GM18519 (cell line): Measurements from ENCODE around the gene DZIP3.
"Not testable (repeated sequence)": the region's sequence is repeated elsewhere in the genome, so short reads cannot be mapped to it uniquely, and the experiment has no call there.

ENCODE experiments used
- ATAC-seq: cut with Tn5 transposase; IDR thresholded peaks from one replicate; pipeline ENCODE4 v1.9.1; 2021; ENCODE audit warnings: mild to moderate bottlenecking, moderate library complexity; ENCODE audit not compliant: unreplicated experiment, low FRiP score

Gene DZIP3

DNA sequence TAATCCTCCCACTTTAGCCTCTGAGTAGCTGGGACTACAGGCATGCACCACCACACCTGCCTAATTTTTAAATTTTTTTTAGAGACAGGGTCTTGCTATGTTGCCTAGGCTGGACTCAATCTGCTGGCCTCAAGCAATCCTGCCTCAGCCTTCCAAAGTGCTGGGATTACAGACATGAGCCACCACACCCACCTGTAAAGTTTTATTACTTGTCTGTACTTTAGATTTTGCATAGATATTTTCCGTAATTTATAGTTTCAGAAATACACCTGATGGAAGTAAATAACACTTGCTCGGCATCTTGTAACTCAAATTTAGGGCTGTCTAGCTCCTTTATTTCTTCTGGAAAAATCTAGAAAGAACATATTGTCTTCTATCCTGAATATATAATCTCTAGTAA is 5.8 kb downstream of the DZIP3 start:
- no peak for ATAC-seq

DNA sequence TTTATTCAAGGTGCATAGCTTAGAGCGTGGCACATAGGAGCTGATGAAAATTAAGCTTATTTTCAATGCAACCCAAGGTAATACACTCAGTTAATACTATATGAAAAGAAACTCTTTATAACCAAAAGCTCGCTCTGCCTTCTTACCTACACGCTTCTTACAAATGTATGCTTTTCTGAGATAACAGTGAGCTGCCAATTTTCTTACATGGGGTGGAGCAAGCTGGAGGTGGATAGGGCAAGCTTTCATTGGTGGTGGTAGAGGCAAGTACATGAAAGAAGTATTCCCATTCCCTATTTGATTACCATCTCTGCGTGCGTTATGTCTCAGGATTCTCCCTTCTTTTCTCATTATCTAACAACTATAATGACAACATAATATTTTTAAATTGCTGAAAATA is 8.9 kb downstream of the DZIP3 start:
- no peak for ATAC-seq

DNA sequence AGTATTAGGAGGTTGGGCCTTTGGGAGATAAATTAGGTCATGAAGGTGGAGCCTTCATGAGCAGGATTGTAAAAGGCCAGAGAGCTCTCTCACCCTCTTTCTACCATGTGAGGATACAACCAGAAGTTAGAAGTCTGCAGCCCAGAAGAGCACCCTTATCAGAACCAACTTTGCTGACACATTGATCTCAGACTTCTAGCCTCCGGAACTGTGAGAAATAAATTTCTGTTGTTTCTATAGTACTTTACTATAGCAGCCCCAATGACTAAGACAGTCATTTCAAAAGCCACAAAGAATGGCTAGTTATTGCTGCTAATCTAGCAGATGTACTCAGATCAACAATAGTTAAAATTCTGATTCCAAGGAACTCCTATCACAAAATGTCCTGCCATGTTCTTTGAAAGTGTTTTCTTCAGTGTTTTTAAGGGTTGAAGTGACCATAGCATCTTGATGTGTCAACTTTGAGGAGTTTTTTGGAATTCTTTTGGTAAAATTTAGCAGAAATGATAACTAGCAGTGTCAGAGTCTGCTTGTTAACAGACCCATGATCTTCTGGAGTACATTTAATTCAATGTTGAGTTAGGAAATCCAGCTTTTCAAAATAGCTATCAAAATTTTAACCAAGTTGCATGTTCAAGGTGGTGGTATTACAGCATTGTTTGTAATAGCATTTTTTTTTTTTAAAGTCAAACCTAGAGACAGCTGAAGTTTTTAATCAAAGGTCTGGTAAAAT is 10.3 kb downstream of the DZIP3 start:
- no peak for ATAC-seq

DNA sequence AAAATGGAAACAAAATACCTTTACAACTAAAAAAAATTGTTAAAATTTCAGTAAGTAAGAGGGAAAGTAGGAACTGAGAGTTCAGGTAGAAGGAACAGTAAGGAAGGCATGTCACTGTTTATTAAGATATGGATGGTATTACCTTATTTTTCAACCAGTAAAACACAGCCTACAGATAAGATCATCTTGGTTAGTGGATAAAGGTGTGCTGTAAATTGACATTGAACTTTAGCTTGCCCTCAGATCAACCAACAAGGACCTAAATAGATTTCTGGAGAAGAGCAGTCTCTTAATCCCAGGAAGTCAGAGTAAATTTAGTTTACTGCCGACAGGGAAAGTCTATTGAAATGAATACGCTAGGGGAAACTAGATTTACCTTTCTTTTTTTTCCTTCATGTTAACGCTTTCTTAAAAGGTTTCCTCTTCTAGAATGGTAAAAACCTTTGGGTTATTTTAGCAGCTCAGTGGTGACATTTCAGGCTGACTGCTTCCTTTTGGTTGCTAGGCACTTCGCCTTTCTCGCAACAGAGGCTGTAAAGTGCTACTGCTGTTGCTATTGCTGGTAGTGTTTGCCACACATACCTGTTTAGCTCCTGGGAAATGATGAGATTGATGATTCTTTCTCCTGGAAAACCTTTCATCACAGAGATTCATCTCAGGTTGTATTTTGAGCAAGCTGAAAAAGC is 12.9 kb downstream of the DZIP3 start:
- no peak for ATAC-seq

DNA sequence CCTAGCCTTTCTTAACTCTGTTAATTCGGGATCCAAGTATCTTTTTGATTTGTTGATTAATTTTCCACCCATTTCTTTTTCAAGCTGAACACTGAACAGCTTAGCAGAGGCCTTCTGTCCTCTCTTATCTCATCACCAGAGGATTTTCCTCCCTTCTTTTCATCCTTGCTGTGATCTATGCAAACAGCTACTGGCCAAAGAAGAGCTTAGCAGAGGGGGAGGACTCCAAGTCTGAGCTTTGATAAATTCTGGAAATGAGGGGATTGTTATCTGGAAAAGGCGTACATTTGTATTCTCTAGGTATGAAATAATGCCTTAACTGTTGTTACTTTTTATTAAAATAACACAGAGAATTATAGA is 13.4 kb downstream of the DZIP3 start:
- no peak for ATAC-seq

DNA sequence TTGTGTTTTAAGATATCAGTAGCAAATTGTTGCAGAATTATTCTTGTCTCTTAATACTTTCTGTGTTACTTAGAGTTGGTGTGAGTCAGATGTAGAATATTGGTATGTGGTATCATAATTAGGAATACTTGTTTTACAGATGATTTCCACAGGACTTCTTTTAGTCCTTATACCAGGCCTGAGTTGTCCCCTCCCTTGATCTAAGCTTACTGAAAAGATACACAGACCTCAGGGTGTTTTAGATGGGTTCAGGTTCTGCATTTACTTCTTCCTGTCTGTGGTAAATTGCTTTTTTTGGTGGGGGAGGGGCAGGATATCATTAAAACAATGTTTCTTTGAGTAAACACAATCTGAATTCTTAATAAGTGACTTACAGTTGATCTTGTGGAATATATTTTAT is 14.2 kb downstream of the DZIP3 start:
- no peak for ATAC-seq

DNA sequence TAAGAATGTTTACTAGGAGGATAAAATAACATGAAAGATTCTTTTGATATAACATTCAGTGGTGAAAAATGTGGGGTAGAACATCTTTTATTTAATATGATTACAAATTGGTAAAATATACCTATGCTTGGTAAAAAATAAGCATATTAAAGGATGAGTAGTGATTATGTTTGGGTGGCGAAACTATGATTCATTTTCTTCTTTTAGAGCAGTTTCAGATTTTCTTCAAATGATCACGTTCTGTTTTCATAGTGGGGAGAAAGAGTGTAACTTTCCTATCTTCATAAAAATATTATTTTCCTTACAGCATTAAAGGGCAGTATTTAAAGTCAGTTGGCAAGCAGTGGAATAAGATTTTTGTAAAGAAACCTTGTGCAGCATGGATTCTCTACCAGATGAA is 15.5 kb downstream of the DZIP3 start:
- ATAC-seq, result no peak

DNA sequence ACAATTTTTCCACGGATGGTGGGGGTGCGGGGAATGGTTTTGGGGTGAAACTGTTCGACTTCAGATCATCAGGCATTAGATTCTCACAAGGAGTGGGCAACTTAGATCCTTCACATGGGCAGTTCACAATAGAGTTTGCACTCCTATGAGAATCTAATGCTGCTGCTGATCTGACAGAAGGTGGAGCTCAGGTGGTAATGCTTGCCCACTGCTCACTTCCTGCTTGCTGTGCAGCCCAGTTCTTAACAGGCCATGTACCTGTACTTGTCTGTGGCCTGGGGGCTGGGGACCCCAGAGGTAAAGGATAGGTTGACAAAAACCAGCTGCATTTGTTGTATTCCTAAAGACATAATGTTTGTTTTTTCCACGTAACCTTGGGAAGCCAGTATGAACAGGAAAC is 16.0 kb downstream of the DZIP3 start:
- ATAC-seq, result no peak

DNA sequence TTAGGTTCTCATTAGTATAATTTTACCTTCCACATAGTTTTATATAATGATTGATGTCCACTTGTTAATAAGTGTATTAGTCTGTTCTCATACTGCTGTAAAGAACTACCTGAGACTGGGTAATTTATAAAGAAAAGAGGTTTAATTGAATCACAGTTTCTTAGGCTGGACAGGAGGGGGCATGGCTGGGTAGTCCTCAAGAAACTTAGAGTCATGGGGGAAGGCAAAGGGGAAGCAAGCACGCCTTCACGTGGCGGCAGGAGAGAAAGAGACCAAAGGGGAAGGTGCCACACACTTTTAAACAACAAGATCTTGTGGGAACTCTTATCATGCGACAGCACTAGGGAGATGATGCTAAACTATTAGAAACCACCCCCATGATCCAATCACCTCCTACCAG is 19.2 kb downstream of the DZIP3 start:
- no peak for ATAC-seq

DNA sequence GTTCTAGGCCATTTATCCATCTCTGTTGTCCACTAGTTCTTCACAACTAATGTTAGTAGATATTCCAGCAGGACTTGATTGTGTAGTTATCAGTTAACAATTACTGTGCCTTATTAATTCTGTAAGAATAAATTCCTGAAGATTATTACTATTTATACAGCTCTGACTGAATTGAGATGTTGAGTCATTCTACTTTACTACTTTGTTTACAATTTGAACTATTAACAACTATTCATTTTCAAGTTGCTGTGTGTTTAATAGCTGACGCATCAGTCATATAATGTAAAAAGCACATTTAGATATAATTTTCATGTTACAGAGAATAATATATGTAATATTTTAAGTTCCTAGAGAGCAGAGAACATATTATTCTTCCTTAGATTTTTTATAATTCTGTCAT is 21.1 kb downstream of the DZIP3 start:
- no peak for ATAC-seq

DNA sequence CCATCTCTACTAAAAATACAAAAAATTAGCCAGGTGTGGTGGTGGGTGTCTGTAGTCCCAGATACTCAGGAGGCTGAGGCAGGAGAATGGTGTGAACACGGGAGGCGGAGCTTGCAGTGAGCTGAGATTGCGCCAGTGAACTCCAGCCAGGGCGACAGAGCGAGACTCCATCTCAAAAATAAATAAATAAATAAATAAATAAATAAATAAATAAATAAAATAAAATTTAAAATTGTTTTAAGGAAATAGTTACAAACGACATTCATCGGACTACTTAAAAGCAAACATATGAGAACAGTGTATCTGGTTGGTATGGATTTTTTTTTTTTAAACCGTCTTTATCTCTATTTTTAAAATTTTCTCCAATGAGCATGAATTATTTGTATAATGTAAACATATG is 26.6 kb downstream of the DZIP3 start:
- not testable (repeated sequence) for ATAC-seq

DNA sequence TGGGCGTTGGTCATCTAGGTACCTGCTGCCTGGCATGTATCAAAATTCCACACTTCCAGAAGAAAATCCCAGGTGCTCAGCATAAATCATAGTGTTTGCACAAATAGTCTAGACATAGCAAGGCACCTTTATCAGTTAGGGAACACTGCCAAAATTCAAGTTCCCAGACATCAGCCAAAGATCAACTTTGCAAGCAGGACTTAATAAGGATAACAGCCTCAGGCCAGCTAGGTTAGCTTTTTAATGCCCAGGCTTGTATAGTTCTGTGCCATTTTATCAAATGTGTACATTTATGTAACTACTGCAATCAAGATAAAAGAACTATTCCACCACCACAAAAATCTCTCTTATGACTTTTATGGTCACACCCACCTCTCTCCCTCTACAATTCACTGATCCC is 30.7 kb downstream of the DZIP3 start:
- no peak for ATAC-seq

DNA sequence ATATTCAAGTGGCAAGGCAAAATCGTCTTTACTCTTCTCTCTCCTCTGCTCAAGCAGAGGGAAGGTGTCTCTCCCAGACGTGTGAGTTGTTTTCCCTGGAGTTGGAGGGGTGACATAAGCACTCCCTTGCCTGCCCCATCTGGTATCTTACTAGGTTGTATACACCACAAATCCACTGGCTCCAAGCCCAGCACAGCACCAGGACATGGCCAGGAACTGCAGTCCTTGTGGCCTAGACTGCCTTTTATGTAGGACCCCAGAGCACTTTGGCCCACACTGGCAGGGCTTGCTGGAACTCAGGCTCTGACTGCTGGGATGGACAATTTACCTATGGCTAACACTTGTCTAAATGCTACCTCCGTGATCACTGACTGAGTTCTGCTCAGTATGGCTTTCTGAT is 34.0 kb downstream of the DZIP3 start:
- ATAC-seq, result no peak

DNA sequence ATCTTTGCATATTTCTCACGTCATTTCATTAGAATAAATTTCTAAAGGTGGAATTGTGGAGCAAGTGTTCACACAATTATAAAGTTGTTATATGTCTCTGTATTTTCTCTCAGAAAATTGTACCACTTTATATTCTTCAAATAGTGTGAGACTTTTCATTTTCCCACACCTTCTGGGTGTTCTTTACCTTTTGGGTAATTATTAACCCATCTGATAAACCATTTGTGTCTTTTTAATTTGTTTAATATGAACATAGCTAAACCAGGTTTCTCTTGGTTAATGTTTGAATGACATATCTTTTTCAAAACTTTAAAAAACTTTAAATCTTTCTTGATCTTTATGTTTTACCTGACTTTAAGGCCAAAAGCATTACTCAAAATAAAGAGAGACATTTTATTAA is 40.5 kb downstream of the DZIP3 start:
- no peak for ATAC-seq

DNA sequence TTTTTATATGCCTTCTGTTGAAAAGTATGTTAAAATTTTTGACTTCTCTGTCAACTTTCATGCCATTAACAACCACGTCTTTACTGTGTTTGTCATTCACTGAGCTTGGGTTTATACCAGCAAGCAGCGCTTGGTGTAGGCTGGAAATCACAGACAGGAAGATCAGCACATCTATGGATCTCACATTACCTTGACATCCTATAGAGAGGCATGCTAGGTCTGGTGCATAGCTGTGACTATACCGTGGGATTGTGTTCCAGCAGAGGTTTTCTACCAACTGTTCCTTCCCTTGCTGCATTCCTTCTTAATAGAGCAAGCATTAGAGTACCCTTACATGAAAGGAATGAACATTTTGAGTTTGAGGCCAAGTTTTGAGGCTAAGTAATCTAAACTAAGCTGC is 53.0 kb downstream of the DZIP3 start:
- ATAC-seq, result no peak

DNA sequence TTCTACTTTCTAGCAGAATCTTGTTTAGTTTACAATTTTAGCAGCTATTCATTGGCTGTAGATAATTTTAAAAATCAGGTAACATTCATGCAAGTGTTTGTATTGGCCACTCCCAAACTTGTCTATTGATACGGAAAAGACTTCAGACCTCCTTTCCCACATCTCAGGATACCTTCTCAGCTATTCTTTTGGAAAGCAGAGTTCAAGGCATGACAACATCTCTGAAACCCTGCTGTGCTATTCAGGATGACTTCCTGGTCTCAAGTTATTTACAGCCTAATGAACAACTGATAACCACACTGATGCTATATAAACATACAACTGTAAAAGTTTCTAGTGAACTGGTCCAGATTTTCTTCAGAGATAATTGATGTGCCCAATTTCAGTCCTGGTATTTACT is 55.8 kb downstream of the DZIP3 start:
- no peak for ATAC-seq

DNA sequence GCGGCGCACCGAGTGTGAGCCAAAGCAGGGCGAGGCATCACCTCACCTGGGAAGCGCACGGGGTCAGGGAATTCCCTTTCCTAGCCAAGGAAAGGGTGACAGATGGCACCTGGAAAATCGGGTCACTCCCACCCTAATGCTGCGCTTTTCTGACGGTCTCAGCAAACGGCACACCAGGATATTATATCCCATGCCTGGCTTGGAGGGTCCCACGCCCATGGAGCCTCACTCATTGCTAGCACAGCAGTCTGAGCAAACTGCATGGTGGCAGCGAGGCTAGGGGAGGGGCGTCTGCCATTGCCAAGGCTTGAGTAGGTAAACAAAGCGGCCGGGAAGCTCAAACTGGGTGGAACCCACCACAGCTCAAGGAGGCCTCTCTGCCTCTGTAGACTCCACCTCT is 66.1 kb downstream of the DZIP3 start:
- ATAC-seq, result not testable (repeated sequence)

DNA sequence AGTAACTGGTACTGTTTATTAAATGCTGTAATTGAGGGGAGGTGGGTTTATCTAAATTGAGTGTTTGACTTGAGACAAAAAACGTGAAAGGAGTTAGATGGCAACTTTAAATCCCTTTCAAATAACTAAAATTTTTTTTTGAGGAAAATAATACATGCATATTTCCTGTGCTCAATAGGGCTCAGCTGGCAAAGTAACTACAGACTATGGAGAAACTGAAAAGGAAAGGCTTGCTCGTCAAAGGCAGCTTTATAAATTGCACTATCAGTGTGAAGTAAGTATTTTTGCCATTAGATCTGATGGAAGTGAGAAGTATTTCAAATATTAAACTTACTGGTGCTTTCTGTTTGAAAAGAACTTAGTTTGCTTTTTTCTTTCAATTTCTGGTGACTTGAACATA is 72.2 kb downstream of the DZIP3 start:
- ATAC-seq, result no peak

DNA sequence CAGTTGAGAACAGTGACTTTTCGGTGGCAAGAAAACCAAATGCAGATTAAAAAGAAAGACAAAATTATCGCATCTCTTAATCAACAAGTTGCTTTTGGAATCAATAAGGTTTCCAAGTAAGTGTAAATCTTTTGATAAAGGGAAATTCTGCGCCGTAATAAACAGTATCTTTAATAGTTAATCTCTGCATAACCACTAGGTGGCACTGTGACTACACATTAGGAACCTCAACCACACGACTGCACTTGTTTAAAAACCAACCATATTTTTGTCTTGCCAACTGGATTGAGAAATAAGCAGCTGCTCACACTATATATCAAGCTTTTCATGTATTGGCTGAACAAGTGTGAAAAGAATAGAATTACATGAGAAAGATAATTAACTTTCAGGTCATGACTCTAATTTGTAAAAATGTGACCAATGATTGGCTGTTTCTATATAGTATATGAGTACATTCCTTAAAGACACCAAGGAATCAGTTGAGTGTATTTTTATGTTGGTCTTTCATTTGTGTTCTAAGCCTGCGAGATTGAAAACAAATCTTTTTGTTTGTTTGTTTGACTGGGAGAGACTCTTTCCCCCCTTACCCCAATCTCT is 72.7 kb downstream of the DZIP3 start:
- peak; percentile 77 for ATAC-seq

DNA sequence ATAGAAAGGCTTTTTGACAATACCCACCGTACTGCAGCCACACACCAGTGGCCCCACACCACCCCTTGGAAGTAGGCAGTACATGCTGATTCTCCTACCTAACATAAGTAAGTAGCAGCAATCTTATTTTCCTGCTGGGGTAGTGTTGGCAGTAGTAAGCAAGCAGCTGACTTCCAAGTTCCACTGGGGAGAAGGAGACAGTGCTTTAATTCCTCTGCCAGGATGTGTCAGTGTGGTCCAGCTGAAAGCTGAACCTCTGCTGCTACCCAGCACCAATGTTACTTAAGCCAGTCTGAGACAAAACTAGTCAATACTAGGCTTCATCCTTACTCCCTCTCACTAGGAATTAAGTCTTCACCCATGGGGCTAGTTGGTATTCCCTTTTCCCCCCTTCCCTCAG is 74.7 kb downstream of the DZIP3 start:
- no peak for ATAC-seq

DNA sequence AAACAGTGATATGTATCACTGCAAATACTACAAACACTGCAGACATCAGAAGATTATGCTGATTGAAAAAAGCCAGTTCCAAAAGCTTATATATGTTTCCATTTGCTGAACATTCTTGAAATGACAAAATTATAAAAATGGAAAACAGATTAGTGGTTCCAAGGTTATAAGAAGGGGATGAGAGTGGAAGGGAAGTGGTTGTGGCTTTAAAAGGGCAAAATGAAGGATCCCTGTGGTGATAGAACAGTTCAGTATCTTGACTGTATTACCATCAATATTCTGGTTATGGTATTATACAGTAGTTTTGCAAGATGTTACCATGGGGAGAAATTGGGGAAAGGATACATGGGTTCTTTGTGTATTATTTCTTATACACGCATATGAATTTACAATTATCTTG is 77.8 kb downstream of the DZIP3 start:
- ATAC-seq, result no peak

DNA sequence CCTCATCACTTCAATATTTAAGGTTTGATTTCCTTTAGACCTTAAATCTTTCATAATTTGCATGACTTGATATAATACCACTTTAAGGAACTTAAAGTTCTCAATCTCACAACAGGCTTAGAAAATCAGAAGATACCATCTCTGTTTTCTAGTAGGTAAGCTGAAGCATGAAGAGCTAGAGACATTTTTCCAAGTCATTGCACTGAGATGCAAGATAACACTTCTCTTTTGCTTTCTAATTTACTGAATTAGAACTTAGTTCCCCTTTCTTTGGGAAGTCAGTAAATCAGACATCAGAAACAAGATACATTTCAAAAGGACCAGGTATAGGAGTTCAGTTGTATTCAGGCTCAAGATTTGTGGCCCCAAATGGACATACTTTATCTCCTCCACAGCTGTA is 79.7 kb downstream of the DZIP3 start:
- ATAC-seq, result no peak
